ENCODE data around the gene PVR.

- TF ChIP-seq CTCF (IDR thresholded peaks at IDR 0.05; ENCODE audit: low read depth, low read length, poor library complexity, severe bottlenecking) (no peak), EZH2phosphoT487 (IDR thresholded peaks at IDR 0.05; ENCODE audit: borderline replicate concordance, low read length) (no peak)
These were observed 39.9 kb downstream of the PVR start for GRCh38 chr19:44683434-44684210.

Data from DOHH2 (cell line).